WTC11 (cell line): ENCODE data around the gene COMMD10. TPM values are rescaled to one million over a fixed set of nuclear protein-coding genes. Genes with fewer than 3 reads are reported as not detected.

ENCODE experiments used
- ATAC-seq: fragments of 200-7000 bp; cut with Tn5 transposase; 2 replicates; pipeline ENCODE4 v1.10.0; 2021; ENCODE audit warnings: mild to moderate bottlenecking, moderate library complexity
- CTCF ChIA-PET: fragments of 300-600 bp; sonication (Branson Sonifier 250); formaldehyde crosslinking; loops from one replicate; lab custom pipeline; 2021; ENCODE audit warnings: antibody characterized with exemption; lab: Charles Lee
- POLR2A ChIA-PET: fragments of 350-600 bp; sonication (Branson Sonifier 250); formaldehyde crosslinking; loops from one replicate; lab custom pipeline; 2021; ENCODE audit warnings: antibody characterized with exemption; lab: Charles Lee
- DNase-seq: peaks from one replicate; pipeline ENCODE4 v3.0.0; 2021; ENCODE audit warnings: low spot score
- H3K27ac Mint-ChIP-seq: 2 replicates; pipeline ENCODE4 v1.8.0; 2021; ENCODE audit warnings: mixed read lengths
- H3K27me3 Mint-ChIP-seq: 2 replicates; pipeline ENCODE4 v1.8.0; 2021; ENCODE audit warnings: low read depth, mild to moderate bottlenecking, moderate library complexity, mixed read lengths
- H3K36me3 Mint-ChIP-seq: 2 replicates; pipeline ENCODE4 v1.8.0; 2021; ENCODE audit warnings: mixed read lengths
- H3K4me1 Mint-ChIP-seq: 2 replicates; pipeline ENCODE4 v1.8.0; 2022; ENCODE audit warnings: mixed read lengths
- H3K4me3 Mint-ChIP-seq: 2 replicates; pipeline ENCODE4 v1.8.0; 2021; ENCODE audit warnings: mild to moderate bottlenecking, moderate library complexity, mixed read lengths
- H3K9me3 Mint-ChIP-seq: 2 replicates; pipeline ENCODE4 v1.8.0; 2021; ENCODE audit warnings: mixed read lengths
- AFF4 ChIP-seq: sonication (generic); formaldehyde crosslinking; IDR thresholded peaks from 2 replicates; pipeline ENCODE4 v1.8.1; 2023; ENCODE audit warnings: mild to moderate bottlenecking, missing genetic modification reagents, borderline replicate concordance
- ATF6 ChIP-seq: sonication (generic); formaldehyde crosslinking; IDR thresholded peaks from 2 replicates; pipeline ENCODE4 v1.8.1; 2023; ENCODE audit warnings: mild to moderate bottlenecking, missing genetic modification reagents
- CREM ChIP-seq: sonication (generic); formaldehyde crosslinking; IDR thresholded peaks from 2 replicates; pipeline ENCODE4 v1.8.1; 2022; ENCODE audit warnings: mild to moderate bottlenecking, missing genetic modification reagents, moderate library complexity
- ELF4 ChIP-seq: sonication (generic); formaldehyde crosslinking; IDR thresholded peaks from 2 replicates; pipeline ENCODE4 v1.8.1; 2022; ENCODE audit warnings: low read depth, mild to moderate bottlenecking, moderate library complexity, missing genetic modification reagents
- ESRRA ChIP-seq: sonication (generic); formaldehyde crosslinking; IDR thresholded peaks from 2 replicates; pipeline ENCODE4 v1.8.1; 2022; ENCODE audit warnings: mild to moderate bottlenecking, missing genetic modification reagents, borderline replicate concordance
- GABPB1 ChIP-seq: sonication (generic); formaldehyde crosslinking; IDR thresholded peaks from 2 replicates; pipeline ENCODE4 v1.8.1; 2023; ENCODE audit warnings: mild to moderate bottlenecking, missing genetic modification reagents
- IRF2 ChIP-seq: sonication (generic); formaldehyde crosslinking; IDR thresholded peaks from 2 replicates; pipeline ENCODE4 v1.8.0; 2022; ENCODE audit warnings: low read depth, missing genetic modification reagents, borderline replicate concordance
- JAZF1 ChIP-seq: fragments of 250-450 bp; sonication (Bioruptor Pico); IDR thresholded peaks from 2 replicates; pipeline ENCODE4 v1.9.0; 2021; ENCODE audit warnings: moderate library complexity, mild to moderate bottlenecking, inconsistent platforms
- JUN ChIP-seq: sonication (generic); formaldehyde crosslinking; IDR thresholded peaks from 2 replicates; pipeline ENCODE4 v1.8.0; 2023; ENCODE audit warnings: mild to moderate bottlenecking, missing genetic modification reagents
- KAT7 ChIP-seq: sonication (generic); formaldehyde crosslinking; IDR thresholded peaks from 2 replicates; pipeline ENCODE4 v1.8.1; 2023; ENCODE audit warnings: missing genetic modification reagents, mild to moderate bottlenecking, borderline replicate concordance
- PRDM15 ChIP-seq: sonication (generic); formaldehyde crosslinking; IDR thresholded peaks from 2 replicates; pipeline ENCODE4 v1.8.0; 2022; ENCODE audit warnings: missing genetic modification reagents
- SMAD3 ChIP-seq: sonication (generic); formaldehyde crosslinking; IDR thresholded peaks from 2 replicates; pipeline ENCODE4 v1.8.0; 2022; ENCODE audit warnings: missing genetic modification reagents, mild to moderate bottlenecking, borderline replicate concordance
- SOX15 ChIP-seq: fragments of 250-450 bp; sonication (Bioruptor Pico); IDR thresholded peaks from 2 replicates; pipeline ENCODE4 v1.9.0; 2021; ENCODE audit warnings: mild to moderate bottlenecking
- ZBTB21 ChIP-seq: sonication (generic); formaldehyde crosslinking; IDR thresholded peaks from 2 replicates; pipeline ENCODE4 v1.8.1; 2023; ENCODE audit warnings: mild to moderate bottlenecking, missing genetic modification reagents, borderline replicate concordance
- ZNF121 ChIP-seq: sonication (generic); formaldehyde crosslinking; IDR thresholded peaks from 2 replicates; pipeline ENCODE4 v1.8.0; 2023; ENCODE audit warnings: missing genetic modification reagents
- ZNF317 ChIP-seq: sonication (generic); formaldehyde crosslinking; IDR thresholded peaks from 2 replicates; pipeline ENCODE4 v1.8.1; 2023; ENCODE audit warnings: low read depth, mild to moderate bottlenecking, moderate library complexity, missing genetic modification reagents, borderline replicate concordance
- ZNF396 ChIP-seq: fragments of 250-450 bp; sonication (Bioruptor Pico); IDR thresholded peaks from 2 replicates; pipeline ENCODE4 v1.8.0; 2021; ENCODE audit warnings: mild to moderate bottlenecking, moderate library complexity, borderline replicate concordance
- ZNF671 ChIP-seq: fragments of 250-450 bp; sonication (Bioruptor Pico); IDR thresholded peaks from 2 replicates; pipeline ENCODE4 v1.8.0; 2021; ENCODE audit warnings: mild to moderate bottlenecking
- total RNA-seq: library from RNA; stranded (reverse); gene quantifications from 3 replicates; pipeline ENCODE4 v1.2.3, GENCODE V29; 2021
- TF ChIP-seq, protein P1 (sequence below): fragments of 250-450 bp; sonication (Bioruptor Pico); IDR thresholded peaks from 2 replicates; pipeline ENCODE4 v1.9.0; 2021; ENCODE audit warnings: mild to moderate bottlenecking
- TF ChIP-seq, protein P2 (sequence below): sonication (generic); formaldehyde crosslinking; IDR thresholded peaks from 2 replicates; pipeline ENCODE4 v1.8.0; 2023; ENCODE audit warnings: missing genetic modification reagents

The COMMD10 gene
- total RNA-seq, 1 experiment from 2014 or later: 34.5 TPM

- Mint-ChIP-seq H3K27ac (no peak overlapping the region), H3K9me3 (peaks cover 23% of the 10 kb centered on the region), H3K36me3 (peaks cover 21% of the 10 kb centered on the region), H3K4me1 (no peaks in the 10 kb centered on the region), H3K4me3 (no peak overlapping the region), H3K27me3 (no peaks in the 10 kb centered on the region)
- DNase-seq (no peak), ATAC-seq (no peak)
- CTCF ChIA-PET: no interaction called here
- POLR2A ChIA-PET: no interaction called here
- no peak for TF ChIP-seq ZBTB21
- no peak for TF ChIP-seq ZNF396 (CRISPR knock-in tag)
- no peak for TF ChIP-seq ESRRA (CRISPR knock-in tag)
- TF ChIP-seq ZNF671: no peak
- TF ChIP-seq JAZF1 (CRISPR knock-in tag): no peak
- no peak for TF ChIP-seq SOX15
Measured at GRCh38 chr5:116242343-116242742, 157.5 kb downstream of the COMMD10 start.

DNA sequence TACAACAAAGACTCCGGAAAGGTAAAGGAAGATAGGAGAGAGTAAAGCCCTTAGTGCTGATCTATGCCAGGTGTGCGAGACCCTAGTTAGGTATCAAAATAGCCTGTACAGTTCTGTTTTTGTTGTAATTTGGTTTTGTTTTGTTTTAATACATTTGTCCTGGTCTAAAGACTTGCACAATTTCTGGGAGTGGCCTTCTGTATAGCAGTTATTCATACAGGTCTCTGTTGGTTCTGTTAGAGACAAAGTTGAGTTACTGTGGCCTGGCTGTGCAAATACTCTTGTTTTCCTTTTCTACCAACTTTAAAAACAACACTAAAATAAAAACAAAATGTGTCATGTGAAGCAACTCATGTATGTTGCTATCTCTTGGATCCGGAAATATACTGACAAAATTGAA, 163.6 kb downstream of the COMMD10 start:
- H3K27me3 Mint-ChIP-seq: no peaks in the 10 kb centered on the region
- peaks cover 28% of the 10 kb centered on the region for H3K9me3 Mint-ChIP-seq
- H3K4me3 Mint-ChIP-seq: no peak overlapping the region
- DNase-seq (no peak), ATAC-seq (no peak)
- H3K27ac Mint-ChIP-seq: no peak overlapping the region
- POLR2A ChIA-PET: no interaction called here
- CTCF ChIA-PET: no interaction called here
- TF ChIP-seq CREM (no peak), AFF4 (CRISPR knock-in tag) (no peak), ZNF121 (no peak), ZNF317 (CRISPR knock-in tag) (no peak), GABPB1 (CRISPR knock-in tag) (no peak), ATF6 (CRISPR knock-in tag) (no peak), ELF4 (CRISPR knock-in tag) (no peak), JUN (CRISPR knock-in tag) (no peak), PRDM15 (CRISPR knock-in tag) (no peak), SMAD3 (CRISPR knock-in tag) (no peak), IRF2 (CRISPR knock-in tag) (no peak), KAT7 (CRISPR knock-in tag) (no peak)
- TF ChIP-seq, protein P1, sequence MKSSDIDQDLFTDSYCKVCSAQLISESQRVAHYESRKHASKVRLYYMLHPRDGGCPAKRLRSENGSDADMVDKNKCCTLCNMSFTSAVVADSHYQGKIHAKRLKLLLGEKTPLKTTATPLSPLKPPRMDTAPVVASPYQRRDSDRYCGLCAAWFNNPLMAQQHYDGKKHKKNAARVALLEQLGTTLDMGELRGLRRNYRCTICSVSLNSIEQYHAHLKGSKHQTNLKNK (CRISPR knock-in tag): no peak
- TF ChIP-seq, protein P2, sequence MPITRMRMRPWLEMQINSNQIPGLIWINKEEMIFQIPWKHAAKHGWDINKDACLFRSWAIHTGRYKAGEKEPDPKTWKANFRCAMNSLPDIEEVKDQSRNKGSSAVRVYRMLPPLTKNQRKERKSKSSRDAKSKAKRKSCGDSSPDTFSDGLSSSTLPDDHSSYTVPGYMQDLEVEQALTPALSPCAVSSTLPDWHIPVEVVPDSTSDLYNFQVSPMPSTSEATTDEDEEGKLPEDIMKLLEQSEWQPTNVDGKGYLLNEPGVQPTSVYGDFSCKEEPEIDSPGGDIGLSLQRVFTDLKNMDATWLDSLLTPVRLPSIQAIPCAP (CRISPR knock-in tag): no peak
- peaks cover 21% of the 10 kb centered on the region for H3K36me3 Mint-ChIP-seq
- no peaks in the 10 kb centered on the region for H3K4me1 Mint-ChIP-seq
